ENCODE results near the gene FHDC1. TPM values are rescaled to one million over a fixed set of nuclear protein-coding genes. Genes with fewer than 3 reads are reported as not detected.

The FHDC1 gene
- total RNA-seq, 1 experiment from 2014 or later, result 19.9 TPM

- Histone ChIP-seq H4K91ac (ENCODE audit: insufficient read length, low read depth, low read length) (no peak overlapping the region), H2BK20ac (ENCODE audit: low read depth, low read length, poor library complexity, severe bottlenecking) (no peak overlapping the region), H3K23me2 (ENCODE audit: insufficient read length, low read depth, low read length, poor library complexity, severe bottlenecking) (no peaks in the 10 kb centered on the region), H3K4me2 (ENCODE audit: insufficient read depth, insufficient read length, low read length) (no peak overlapping the region), H3K4ac (ENCODE audit: low read depth, low read length) (no peak overlapping the region), H4K5ac (ENCODE audit: insufficient read length, low read depth, low read length) (no peak overlapping the region), H3K56ac (ENCODE audit: insufficient read length, low read depth, low read length) (no peak overlapping the region), H2AFZ (ENCODE audit: low read length) (no peak overlapping the region), H3K9ac (ENCODE audit: extremely low read depth, insufficient read length, low read length) (no peak overlapping the region), H2AK5ac (ENCODE audit: insufficient read length, low read length) (no peak overlapping the region), H3K79me1 (ENCODE audit: insufficient read depth, low read depth, low read length, poor library complexity, severe bottlenecking) (peaks cover 5% of the 10 kb centered on the region), H4K20me1 (ENCODE audit: control insufficient read depth, insufficient read depth, insufficient read length) (no peaks in the 10 kb centered on the region), H2BK120ac (ENCODE audit: low read depth, low read length, poor library complexity, severe bottlenecking) (no peak overlapping the region), H2BK5ac (ENCODE audit: insufficient read length, low read length) (no peak overlapping the region), H3K23ac (ENCODE audit: insufficient read length, low read depth, low read length) (no peak overlapping the region), H3K27ac (ENCODE audit: insufficient read length, low read depth, low read length) (no peak overlapping the region), H2BK15ac (ENCODE audit: low read depth, low read length) (no peak overlapping the region), H3K9me3 (ENCODE audit: control insufficient read depth, low read depth, low read length) (no peaks in the 10 kb centered on the region), H3K4me1 (ENCODE audit: insufficient read depth, low read length) (no peaks in the 10 kb centered on the region; the same call in 1 of the 2 replicates), H3T11ph (ENCODE audit: low read length) (no peak overlapping the region), H3K79me2 (ENCODE audit: insufficient read depth, low read length) (no peaks in the 10 kb centered on the region), H3K14ac (ENCODE audit: insufficient read depth, low read length) (no peak overlapping the region), H3K27me3 (ENCODE audit: insufficient read depth, low read length) (no peaks in the 10 kb centered on the region), H3K18ac (ENCODE audit: insufficient read length, low read depth, low read length) (no peak overlapping the region), H4K8ac (replicated peaks; ENCODE audit: insufficient read length, low read depth, low read length) (no peak overlapping the region), H2BK12ac (ENCODE audit: insufficient read length, low read depth, low read length) (no peak overlapping the region)
- no peak overlapping the region for H3K4me3 Mint-ChIP-seq
- no peaks in the 10 kb centered on the region for H3K9me3 Mint-ChIP-seq
- no peak for TF ChIP-seq CTCF (conservative IDR thresholded peaks at IDR 0.05)
- no peak for DNase-seq
- peak overlapping the region; percentile 12 to 80 (median 65); a peak in 4 of 7 replicates for H3K27ac Mint-ChIP-seq
- H3K27me3 Mint-ChIP-seq (ENCODE audit: low read depth), result no peaks in the 10 kb centered on the region
- H3K36me3 Mint-ChIP-seq (ENCODE audit: insufficient read depth in 1 of 3, low read depth in 3 of 3), result peaks cover 22 to 70% (median 29%) of the 10 kb centered on the region in 3 experiments; a peak in 6 of 7 replicates
- peaks cover 14 to 18% of the 10 kb centered on the region in 2 experiments for H3K4me1 Mint-ChIP-seq
- WGBS (ENCODE audit: extremely low coverage, insufficient read length, low lambda C conversion rate), result no CpG with 5 or more reads among the region's 14 CpGs
These were observed 25.1 kb downstream of the FHDC1 start for GRCh38 chr4:152961014-152961772.

Measured in H9 (cell line).